Measurements from ENCODE around the gene JUNB.

Gene JUNB

GRCh38 chr19:12774588-12775555 is 16.4 kb upstream of the JUNB start, which contains the start of gene HOOK2:
Gene HOOK2, minus strand, starts transcription at chr19:12775552. Its CDS starts 103 bp downstream, at chr19:12775449.
- no peak for DNase-seq

DNA sequence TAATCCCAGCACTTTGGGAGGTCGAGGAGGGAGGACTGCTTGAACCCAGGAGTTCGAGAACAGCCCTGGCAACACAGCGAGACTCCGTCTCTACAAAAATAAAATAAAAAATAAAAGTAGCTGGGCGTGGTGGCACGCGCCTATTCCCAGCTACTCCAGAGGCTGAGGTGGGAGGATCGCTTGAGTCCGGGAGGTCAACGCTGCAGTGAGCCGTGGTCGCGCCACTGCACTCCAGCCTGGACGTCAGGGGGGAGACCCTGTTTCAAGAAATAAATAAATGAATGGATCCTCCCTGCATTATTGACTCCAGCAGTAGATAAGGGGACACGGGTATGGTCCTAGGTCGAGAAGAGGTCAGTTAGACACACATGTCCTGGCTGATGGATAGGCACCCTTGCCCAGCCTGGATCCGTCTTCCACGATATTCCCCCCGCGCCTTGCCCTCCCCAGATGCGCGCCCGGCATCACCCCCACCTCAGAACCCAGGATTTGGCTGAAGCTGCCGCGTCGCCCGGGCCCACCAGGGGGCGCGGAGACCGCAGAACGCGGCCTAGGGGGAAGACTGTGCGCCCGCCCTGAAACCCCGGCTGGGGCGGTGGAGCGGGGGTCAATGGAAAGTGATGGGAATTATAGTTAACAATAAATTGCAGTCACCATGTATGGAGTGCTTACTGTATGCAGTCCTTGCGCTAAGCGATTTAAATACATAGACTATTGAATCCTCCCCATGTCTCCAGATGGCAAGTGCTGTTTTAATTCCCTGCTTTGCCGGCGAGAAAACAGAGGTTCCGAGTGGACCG is 13.9 kb upstream of the JUNB start:
- DNase-seq: peak; percentile 90

DNA sequence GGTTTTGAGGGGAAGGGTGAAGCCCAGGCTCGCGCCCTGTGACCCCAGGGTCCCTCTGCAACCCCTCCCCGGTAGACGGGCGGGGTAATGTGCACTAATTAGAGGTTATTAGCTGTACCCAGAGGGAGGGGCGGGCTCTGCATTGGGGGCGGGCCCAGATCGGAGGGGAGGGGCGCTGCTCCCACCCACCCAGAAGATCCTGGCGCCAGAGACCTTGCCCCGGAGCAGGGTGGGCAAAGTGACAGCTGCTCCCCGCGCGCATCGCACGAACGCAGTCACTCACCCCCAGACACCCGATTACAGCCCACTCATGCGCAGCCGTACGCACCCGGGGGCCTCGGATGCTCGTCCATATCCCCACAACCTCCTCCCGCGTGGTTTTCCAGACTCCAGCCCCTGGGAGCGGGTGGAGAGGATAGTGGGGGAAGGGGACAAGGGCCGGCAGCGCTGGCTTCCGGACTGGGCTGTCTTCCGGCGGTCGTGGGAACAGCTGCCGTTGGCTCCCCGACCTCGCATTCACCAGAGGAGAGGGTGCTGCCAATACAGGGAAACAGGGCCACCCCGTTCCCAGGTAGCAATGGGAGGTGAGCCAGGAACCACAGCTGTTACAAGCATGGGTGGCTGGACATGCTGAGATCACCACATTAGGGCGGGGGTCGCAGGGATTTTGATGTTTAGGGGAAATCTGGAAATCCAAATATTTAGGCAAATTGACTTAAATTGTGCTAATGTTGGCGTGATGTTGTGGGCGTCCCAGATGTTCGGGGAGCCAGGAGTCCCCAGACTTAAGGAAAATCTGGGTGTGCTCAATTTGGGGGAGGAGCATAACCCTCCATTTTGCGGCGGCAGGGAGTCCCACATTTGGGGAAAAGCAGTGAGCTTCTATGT is 13.0 kb upstream of the JUNB start:
- DNase-seq: peak; percentile 90

- DNase-seq: no peak
Observed at GRCh38 chr19:12778905-12779161, 12.5 kb upstream of the JUNB start.

- peak; percentile 94 for DNase-seq
Observed at GRCh38 chr19:12779162-12779993, 11.9 kb upstream of the JUNB start.

GRCh38 chr19:12782174-12782423 is 9.2 kb upstream of the JUNB start:
- peak; percentile 53 for DNase-seq

GRCh38 chr19:12782424-12783290 is 8.6 kb upstream of the JUNB start:
- DNase-seq: peak; percentile 91

DNA sequence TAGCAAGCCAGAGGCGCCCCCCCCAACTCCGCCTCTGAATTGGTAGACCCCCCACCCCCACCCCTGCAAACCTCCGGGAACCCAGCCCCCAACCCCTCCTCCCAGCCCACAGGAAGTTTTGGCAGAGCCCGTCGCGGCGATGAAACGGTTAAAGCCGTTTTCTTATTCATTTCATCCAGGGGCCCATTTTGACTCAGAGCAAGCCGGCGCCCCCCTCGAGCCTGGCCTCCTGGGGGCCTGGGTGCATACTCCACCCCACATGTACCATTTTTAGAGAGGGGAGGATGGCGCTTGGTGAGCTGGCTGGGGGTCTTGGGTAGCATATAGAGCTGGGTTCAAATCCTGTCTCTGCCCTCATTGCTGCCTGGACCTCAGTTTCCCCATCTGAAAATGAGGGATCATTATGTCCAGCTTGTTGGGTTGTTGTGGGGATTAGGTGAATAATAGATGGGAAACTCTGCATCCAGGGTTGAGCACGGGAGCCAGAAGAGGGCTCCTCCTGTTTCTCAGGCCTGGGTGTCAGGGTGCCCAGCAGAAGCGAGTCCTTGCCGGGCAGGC is 7.9 kb upstream of the JUNB start:
- no peak for DNase-seq

DNA sequence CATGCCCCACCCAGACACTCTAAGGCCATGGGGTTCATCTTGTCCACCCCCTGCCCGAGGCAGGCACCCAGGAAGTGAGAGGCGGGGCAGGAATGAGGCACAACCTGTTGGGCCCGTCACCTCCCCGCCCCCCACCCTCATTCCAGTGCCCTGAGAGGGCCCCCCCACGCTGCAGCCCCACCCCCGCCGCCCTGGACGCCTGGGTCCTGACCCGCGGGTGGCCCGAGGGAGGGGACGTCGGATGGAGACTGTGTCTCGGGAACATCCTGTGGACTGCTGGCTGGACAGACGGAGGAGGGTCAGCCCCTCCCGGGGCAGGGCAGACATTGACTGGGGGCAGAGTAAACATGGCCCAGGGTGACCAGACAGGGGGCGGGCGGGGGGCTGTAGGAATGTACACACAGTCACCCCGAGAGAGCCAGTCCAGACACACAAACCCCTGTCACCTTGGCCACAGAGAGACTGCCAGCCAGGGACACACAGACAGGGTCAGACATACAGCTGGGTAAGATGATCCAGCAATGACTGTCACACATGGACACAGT is 7.4 kb upstream of the JUNB start:
- no peak for DNase-seq

DNA sequence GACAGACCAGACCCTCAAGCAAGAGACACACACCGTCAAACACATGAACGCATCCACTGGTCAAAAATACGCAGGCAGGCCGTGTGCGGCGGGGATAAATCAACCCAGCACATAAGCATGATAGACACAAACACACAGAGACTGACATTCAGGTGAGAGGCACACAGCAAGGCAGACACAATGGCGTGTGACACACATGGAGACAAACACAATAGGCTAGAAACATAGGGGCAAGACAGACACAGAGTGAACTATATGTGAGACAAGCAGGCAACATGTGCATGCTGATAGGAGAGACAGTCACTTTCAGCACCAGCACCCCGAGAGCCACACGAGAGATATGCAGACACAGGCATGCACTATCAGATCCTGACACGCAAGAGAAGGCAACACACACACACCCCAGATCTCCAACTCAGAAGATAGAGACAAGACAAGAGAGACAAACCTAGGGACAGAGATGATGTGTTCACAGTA is 6.9 kb upstream of the JUNB start:
- no peak for DNase-seq

DNA sequence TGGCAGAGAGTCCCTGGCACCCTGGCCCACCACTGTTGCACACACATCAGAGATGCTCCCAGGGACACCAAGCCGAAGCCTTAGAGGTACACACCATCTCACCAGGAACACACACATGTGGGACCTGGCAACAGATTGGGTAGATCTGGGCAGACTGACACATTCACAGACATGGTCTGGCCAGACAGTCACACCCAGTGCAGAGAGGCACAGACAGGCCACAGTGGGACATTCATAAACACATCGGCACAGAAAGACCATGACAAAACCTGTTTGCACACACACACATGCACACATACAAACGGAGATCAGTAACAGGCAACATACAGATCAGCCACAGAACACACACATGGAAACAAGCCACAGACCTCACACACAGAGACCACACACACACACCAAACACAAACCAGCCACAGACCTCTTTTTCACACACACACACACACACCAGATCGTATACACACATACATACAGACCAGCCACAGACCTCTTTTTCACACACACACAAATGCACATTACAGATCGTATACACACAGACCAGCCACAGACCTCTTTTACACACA is 6.3 kb upstream of the JUNB start:
- DNase-seq: no peak

DNA sequence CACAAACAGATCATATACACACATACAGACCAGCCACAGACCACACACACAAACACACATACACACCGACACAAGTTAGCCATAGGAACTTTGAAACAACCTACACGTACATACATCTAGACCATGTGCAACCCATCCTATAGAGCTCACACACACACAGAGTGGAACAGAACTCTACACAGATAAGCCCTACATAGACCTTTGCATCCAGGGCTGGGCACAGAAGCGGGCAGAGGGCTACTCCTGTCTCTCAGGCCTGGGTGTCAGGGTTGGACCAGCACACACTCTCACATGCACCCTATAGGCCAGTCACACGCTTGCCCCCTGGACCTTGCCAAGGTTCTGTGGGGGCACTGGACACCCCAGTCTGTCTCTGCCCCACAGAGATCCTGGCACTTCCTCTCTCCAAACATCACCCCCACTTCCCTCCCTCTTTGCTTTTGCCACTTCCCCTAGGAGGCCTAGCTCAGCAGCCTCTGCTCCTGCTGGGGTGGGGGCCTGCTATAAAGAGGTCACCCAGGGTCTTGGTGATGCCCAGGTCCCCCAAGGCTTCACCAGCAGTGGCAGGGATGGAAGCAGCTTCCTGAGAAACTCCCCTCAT is 5.8 kb upstream of the JUNB start:
- no peak for DNase-seq

DNA sequence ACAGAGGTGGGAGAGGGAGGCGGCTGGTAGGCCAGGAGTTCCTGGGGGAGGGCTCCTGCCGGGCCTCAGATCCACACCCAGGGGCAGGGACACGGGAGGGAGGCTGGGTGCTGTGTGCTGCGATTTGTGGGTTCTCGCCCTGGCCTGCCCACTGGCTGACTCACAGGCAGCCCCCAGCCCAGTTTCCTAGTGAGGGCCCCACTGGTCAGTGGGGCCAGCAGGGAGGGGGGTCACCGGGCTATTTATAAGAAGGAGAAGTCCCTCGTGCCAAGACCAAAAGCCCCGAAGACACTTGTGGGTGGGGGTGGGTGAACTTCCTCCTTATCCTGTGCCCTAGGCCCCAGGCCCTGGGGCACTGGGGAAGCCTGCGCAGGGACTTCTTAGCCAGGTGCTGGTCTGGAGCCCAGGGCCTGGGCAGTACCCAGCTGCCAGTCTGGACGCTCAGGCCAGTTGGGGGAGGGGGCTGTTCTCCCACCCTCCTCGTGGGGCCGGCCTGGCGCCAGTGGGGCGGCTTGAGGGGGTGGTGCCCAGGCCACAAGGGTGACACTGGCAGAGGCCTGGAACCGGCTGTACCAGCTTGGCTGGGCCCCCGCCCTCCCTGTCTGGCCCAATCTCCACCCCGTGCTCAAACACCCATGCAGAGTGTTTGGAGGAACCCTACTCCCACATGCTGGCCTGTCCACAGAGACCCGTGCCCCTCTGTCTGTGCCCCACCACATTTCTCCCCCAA is 5.0 kb upstream of the JUNB start:
- DNase-seq: no peak

DNA sequence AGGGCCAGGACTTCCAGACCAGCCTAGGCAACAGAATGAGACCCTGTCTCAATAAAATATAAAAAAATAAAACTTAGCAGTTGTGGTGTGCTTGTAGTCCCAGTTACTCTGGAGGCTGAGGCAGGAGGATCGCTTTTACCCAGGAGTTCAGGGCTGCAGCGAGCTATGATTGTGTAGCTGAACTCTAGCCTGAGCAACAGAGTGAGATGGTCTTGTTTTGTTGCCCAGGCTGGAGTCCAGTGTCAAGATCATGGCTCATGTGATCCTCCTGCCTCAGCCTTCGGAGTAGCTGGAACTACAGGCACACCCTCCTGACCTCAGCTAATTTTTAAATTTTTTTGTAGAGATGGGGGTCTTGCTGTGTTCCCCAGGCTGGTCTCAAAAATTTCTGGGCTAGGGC is 4.3 kb upstream of the JUNB start:
- DNase-seq: no peak

- no peak for DNase-seq
Observed at GRCh38 chr19:12787458-12787857, 3.8 kb upstream of the JUNB start.

- no peak for DNase-seq
Observed at GRCh38 chr19:12788042-12788681, 3.1 kb upstream of the JUNB start.

DNA sequence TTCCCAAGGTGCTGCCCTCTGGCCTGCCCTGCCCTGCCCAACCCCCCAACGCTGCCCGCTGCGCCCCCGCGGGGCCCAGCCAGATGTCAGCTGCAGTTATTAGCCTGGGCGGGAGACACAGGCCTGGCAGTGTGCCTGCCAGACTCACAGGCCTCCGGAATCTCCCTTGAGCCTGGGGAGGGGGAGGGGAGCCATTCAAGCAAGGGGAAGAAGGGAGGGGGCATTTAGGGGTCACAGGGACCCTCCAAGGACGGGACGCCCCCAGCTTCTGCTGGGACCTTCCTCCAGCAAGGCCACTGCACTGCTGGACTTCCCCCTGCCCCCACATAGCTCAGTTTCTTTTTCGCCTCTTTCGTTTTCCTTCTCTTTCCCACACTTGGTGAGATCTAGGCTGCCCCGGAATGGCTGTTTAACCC is 2.6 kb upstream of the JUNB start:
- DNase-seq: peak; percentile 88

DNA sequence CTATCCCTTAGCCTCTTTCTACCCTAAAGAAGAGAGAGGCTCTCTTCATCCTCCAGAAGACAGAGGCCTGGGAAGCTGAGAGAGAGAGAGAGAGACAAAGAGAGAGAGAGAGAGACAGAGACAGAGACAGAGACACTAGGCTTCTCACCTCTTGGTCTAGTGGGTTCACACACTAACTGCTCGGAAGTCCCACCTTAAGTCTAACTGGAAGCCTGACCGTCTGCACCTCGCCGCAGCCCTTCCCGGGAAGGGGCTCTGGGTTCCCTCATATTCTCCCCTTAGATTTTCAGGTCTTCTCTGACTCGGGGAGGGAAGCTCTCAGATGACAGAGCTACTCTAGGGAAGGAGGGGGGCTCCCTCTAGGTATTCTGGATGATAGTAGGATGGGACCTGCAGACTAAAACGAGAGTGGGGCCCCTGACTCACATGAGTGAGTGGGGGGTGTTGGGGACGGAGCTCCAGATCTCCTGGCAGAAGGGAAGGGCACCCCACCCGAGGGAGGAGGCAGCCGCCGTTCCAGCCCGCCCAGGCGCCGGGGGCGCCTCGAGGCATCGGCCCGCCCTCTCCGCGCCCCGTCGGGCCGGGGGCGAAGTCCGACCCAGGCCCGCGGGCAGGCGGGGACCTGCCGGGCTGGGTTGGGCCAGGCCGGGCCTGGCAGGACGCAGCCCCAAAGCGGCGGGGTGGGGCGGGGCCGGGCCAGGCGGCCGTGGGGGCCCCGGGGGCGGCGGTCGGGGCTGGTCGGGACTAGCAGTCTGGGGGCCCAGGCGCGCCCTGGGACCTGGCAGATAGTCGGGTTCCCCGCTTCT is 2.0 kb upstream of the JUNB start:
- DNase-seq: no peak
